NCI-H2171 treated with DMSO at 0.1 percent for 48 hours (cell line): Measurements from ENCODE around the gene PADI3.
"Not testable (repeated sequence)": the region's sequence is repeated elsewhere in the genome, so short reads cannot be mapped to it uniquely, and the experiment has no call there.

Source experiments
- DNase-seq: peaks from one replicate; lab custom pipeline; 2025; lab: John Stamatoyannopoulos, UW

The PADI3 gene

DNA sequence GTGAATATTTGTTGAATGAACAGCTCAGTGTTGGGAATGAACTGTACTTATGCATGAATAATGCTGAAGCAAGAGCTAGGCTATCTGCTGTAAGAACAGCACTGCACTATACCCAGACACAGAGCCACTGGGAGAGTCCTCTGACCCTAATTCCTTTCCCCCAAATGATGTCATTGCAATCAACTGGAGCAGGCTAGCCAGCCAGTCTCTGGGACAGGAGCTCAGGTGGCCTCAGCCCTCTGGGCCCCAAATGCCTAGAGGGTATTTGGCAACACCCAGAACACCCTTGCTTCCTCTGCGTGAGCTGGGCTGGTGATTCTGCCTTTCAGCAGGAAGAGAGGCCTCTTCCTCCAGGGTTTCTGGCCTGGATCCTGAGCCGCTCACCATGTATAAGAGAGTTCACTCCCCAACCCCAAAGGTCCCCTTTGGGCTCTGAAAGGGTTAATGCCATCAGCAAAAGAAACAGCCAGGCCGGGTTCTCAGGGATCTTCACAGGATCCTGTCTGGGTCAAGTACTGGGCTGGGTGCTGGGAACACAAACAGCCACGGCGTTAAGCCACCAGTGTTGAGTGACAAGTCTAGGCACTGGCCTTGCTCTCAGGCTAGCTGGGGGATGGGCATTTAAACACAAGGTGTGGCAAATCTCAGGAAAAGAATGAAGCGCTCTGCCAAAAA is 55.4 kb downstream of the PADI3 start:
- peak; percentile 19 for DNase-seq

DNA sequence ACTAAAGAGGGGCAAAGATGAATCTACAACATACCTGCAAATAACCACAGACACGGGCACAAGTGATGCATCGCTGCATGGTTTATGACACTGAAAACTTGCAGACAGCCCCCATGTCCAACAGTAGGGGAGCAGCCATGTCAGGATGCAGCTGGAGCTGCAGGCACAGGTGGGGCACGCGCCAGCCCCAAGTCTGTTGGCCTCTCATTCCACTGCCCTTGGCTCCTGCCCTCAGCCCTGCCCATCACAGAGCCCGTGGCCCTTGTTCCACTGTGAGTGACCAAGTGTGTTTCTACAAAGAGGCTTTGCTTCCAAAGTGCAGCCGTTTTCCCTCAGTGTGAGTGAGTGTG is 55.9 kb downstream of the PADI3 start:
- DNase-seq, result no peak

DNA sequence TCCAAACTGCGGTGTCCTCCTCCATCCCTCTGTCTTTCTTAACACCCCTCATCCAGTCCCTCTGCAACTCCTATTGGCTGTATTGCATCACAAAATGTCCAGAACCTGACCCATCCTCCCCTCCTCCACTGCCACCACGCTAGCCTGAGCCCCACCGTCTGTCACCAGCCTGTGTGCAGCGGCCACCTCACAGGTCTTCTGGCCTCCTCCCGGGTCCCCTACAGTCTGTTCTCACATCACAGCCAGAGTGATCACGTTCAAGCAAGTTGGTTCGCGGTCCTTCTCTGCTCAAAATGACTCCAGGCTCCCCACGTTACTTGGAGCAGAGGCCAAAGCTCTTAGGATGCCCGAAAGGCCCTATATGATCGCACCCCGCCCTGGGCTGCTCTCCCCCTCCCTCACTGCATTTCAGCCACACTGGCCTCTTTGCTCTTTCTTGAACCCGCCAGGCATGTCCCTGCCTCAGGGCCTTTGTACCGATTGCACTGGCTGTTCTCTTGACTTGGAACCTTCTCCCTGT is 56.7 kb downstream of the PADI3 start:
- DNase-seq, result no peak

DNA sequence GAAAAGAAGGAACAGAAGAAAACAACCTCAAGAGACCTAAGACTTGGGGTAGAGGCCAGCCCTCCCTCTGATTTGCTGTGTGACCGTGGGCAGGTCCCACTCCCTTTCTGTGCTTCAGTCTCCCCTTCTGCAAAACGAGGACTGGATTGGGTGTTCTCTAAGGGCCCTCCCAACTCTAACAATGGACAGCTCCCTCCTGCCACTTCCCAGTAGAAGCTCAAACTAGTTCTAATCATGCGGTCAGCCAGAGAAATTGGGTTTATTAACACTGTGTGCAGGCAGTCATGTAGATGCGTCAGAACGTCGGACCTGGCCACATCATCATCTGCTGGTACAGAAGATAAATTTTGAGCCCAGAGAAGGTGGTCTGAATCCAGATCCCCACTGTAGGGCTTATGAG is 57.5 kb downstream of the PADI3 start:
- DNase-seq, result no peak

DNA sequence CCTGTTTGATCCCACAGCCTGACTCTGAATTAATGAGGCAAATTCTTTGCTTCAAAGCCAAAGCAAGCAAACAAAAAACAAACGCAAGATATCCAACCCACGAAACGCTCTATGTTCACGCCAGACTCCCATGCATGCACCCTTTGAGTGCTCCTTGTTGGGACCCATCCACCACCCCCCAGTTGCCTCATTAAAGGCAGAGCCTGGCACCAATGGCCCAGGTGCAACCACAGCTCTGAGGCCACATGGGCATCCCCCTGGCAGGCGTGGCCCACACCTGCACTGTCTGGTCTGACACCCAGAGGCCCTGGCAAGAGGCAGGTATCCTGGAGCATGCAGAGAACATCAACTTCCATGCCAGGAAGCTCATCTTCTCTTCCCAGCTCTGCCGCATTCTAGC is 58.0 kb downstream of the PADI3 start:
- no peak for DNase-seq

DNA sequence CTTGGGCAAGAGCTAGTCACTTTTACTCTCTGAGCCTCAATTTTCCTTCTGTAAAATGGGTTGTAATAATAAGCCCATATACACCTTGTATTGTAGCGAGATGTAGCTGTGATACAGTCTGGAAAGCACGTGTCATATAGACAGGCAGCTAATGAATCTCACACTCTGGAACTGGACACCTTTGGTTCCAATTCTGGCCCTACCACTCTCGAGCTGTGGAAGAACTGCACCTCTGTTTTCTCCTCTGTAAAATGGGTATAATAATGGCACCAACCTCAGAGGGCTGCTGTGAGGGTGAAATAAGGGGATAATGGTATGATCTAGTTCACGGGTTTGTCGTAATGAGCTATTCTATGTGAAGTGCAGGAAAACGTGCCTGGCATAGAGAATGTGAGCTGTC is 58.4 kb downstream of the PADI3 start:
- DNase-seq, result no peak

DNA sequence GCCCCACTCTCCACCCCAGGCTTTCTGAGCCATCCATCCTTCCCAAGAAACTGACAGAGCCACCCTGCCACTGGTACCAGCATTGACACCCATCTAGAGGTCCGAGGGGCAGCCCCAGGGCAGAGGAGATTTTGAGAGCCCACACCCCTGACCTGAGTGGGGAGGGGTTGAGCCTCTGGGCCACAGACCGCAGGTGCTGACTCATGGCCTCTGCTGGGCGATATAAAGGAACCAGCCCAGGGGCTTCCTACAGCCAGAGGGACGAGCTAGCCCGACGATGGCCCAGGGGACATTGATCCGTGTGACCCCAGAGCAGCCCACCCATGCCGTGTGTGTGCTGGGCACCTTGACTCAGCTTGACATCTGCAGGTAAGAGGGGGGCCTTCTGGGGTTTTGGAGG is 59.0 kb downstream of the PADI3 start, which contains the start of gene PADI4:
Gene PADI4 (plus strand): TSS at position 252 of the 400 bp plus-strand sequence. CDS start 26 bp downstream, at position 278.
- DNase-seq, result no peak

DNA sequence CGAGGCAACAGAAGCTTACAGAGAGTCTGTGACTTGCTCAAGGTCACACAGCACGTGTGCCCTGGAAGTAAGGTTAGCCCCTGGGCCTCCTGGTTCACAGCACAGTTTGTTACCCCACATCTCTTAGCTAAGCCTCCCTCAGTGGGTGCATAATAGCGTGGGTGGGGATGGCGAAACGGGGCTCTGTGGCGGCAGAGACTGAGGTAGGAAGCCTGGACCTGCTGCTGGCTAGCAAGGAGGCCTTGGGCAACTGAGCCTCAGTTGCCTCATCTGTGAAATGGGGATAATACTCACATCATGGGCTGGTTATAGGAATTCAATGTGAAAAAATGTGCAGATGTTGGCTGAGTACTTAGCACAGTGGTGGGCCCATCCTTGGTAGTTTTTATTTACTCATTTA is 59.7 kb downstream of the PADI3 start:
- no peak for DNase-seq

DNA sequence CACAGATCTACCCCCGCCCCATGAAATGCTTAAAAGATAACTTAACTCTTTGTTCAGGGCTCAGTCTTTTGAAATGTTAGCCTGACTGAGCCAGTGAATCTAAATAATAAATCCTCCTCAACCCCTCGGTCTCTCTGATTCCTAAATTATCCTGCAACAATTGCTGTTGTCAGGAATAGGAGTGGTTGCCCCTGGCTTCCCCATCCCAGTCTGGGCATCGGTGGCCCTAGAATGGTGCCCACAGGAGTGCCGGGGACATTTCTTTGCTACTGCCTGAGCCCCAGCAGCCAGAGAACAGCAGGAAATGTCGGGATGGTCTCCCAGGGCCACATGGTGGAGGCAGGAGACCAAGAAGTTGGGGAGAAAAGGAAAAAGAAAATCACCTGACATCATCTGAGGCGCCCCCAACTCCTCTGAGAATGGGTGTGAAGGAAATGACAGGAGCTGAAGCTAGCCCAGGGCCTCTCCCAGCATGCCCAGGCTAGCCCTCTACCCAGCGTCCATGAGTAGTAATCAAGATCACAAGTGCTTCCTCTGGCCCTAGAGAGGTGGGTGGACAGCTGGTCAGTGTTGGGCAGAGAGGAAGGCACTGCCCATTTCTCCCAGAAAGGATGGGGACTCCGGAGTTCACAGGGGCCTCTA is 60.6 kb downstream of the PADI3 start:
- no peak for DNase-seq

DNA sequence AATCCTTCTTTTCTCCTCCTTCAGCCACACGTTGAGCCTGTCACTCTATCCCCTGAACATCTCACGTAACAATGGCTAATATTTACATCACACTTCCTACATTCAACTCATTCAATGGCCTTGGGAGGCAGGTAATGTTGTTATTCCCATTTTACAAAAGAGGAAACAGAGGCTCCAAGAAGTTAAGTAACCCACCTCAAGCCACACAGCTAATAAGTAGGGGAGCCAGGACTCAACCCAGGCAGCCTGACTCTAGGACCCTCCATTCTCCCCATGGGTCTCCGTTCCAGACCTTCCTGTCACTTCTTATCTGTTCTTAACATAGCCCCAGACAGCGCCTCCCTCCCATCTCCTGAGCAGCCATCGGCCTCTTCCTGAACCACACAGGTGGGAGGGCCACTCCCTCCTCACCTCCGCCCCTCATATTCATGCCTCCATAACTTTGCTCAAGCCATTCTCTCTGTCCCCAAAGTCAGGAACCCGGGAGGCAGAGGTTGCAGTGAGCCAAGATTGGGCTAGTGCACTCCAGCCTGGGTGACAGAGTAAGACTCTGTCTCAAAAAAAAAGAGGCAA is 61.3 kb downstream of the PADI3 start:
- DNase-seq, result no peak

DNA sequence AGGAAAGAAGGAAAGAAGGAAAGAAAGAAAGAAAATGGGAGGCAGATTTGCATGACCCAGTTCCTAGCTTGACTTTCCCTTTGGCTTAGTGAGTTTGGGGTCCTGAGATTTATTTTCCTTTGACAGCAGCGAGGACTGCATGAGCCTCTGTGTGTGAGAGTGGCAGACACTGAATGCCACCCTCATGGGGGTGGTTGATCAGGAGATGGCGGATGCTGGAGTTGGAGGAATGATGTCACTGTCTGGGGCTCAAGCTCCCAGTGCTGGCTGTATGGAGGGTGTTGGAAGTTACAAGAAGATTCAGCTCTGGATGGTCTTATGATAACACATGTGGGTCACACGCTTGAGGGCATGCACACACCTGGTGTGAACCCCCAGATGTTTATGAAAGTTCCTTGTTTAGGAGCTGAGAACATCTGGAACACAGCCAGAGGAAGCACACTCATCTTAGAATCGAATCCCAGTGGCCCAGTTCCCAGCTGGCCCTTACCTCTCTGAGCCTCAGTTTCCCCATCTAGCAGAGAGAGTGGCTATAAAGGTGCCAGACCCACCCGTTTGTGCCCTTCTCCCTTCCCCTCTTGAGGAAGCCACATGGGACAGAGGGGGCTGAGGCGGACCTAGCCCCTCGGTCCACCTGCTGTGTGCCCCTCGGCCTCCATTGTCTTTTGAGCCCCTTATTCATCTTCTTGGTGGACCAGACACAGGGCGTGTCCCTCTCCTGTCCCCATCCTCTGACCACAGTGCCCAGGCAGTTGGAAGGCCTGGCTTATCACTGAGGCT is 64.8 kb downstream of the PADI3 start:
- no peak for DNase-seq

DNA sequence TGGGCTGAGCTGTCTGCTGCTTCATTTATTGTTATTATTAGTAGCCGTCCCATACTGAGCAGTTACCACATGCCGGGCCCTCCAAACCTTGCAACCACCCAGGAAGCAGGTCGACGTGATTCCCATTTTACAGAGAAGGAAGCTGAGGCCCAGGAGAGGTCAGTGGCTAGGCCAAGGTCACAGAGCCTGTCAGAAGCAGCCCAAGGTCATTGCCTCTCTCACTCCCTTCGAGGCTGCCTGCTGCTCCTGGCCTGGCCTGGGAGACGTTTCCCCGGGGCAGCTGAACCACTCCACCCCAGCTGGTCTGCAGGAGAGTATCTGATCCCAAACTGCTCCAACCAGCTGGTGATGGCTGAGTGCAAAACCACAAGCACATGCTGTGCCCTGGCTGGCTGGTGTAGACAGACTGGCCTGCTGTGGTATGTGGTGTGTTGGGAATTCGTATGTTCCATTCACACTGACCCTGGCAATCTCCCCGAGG is 65.6 kb downstream of the PADI3 start:
- no peak for DNase-seq

DNA sequence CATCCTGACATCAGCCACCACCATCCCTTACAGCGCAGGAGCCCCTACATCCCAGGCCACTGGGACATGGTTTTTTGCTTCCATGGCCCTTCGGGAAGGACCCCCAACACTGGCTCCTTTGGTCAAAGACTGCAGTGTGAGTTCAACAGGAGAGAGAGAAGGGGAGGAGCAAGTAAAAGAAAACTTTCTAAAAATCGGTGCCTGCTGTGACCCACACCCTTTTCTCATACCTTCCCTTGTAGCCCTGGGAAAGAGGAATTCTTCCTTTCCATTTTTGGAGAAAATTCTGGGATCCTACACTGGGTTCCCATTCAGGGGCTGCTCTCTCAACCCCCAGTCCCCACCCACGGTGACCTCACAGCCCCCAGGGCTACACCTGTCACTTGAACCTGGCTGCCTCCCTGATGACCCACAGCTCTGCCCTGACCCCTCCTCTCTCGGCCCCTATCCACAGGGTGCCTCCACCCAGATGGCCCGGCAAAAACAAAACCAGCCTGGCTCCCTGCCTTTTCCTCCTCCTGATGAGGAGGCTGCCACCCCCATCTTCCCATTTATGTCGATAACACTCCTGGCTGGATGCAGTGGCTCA is 66.7 kb downstream of the PADI3 start:
- DNase-seq, result no peak

DNA sequence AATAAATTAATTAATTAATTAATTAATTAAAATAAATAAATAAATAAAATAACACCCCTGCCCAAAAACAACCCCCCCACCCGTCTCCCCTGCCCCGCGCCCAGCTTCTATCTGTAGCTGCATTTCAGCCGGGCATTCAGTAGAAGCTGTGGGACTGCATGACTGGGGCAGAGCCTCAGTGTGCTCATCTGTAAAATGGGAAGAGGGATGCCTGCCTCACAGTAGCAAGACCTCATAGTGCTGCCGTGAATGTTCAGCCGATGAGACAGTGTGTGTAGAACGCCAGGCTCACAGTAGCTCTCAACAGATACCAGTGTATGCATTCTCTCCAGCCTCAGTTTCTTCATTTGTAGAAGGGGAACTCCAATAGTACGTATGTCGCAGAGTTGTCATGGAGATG is 67.8 kb downstream of the PADI3 start:
- no peak for DNase-seq

DNA sequence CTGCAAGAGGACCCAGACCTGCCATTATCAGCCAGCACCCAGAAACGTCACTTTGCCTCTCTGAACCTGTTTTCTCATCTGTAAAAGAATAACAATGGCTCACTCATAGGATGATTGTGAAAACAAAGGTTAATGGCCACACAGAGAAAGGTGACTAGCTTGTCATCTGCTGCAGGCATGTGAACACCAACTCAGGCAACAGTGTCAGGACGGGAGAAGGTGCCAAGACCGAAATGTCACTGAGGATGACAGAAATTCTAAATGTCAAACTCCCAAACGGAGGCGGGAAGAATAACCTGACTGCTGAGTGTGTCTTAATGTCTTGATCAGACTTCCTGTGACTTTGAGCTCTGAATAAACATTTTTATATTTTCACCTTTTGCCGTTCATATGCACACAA is 69.4 kb downstream of the PADI3 start:
- no peak for DNase-seq

DNA sequence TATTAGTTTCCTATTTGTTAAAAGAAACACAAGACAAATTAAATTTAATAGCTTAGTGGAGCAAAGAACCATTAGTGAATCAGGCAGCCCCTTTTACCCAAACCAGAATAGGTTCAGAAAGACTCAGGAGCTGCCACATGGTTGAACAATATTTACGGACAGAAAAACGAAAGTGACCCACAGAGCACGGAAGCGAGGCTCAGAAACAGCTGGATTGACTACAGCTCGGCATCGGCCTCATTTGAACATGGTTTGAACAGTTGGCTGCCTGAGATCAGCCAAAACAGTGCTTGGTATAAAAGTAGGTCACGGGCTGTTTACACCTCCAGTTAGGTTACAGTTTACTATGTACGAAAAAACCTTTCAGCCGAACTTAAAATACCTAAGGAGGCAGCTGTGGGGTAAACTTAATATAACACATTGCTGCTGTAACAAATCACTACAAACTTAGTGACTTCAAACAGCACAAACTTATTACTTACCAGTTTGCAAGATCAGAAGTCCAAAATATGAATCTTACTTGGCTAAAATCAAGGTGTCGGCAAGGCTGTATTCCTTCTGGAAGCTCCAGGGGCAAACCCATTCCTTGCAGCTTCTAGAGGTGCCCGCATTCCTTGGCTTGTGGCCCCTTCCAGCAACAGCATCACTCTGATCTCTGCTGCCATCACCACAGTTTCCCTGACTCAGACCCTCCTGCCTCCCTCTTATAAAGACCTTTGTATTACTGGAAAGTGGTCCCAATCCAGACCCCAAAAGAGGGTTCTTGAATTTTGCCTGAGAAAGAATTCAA is 70.9 kb downstream of the PADI3 start:
- no peak for DNase-seq

DNA sequence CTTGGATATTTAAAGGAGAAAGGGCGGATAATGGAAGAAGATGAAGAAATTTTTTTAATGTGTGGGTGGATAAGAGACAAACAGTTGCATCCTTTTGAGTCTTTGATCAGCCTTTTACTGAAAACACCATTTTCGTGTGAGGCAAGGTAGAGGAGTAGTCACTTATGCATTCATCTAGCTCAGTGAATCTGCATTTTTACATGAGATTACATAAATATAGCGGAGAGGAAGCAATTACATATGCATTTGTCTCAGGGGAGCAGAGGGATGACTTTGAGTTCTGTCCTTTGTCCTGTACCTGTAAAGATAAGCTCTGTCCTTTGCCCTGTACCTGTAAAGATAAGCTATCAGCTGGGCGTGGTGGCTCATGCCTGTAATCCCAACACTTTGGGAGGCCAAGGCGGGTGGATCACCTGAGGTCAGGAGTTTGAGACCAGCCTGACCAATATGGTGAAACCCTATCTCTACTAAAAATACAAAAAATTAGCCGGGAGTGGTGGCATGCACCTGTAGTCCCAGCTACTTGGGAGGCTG is 73.0 kb downstream of the PADI3 start:
- DNase-seq, result not testable (repeated sequence)

DNA sequence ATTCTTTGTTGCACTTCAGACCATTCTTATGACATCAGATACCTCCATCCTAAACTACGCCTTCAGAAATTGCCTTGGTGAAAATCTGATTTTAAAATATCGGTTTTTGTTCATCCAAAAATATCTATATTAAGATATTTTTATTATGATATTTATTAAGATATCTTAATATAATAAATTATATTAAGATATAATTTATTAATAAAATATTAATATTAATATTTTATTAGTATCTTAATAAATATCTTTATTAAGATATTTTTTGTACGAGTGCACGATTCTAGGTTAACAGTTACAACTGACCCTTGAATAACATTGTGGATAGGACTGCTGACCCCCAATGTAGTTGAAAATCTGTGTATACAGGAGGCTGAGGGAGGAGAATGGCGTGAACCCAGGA is 80.0 kb downstream of the PADI3 start:
- DNase-seq, result no peak

DNA sequence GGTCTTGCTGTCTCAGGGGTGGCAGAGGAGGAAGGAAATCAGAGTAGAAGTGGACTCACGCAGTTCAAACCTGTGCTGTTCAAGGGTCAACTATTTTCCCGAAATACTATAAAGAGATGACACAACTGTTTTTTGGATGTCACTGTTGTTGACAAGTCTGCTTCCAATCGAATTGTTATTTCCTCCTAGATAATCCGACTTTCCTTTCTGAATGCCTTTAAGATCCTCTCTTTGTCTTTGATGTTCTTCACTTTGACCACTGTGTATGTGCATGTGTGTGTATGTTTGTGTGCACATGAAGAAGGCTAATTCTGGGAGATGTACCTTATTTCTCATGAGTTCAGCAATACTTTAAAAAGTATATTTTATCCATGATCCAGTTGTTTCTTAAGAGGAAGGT is 80.7 kb downstream of the PADI3 start:
- no peak for DNase-seq

DNA sequence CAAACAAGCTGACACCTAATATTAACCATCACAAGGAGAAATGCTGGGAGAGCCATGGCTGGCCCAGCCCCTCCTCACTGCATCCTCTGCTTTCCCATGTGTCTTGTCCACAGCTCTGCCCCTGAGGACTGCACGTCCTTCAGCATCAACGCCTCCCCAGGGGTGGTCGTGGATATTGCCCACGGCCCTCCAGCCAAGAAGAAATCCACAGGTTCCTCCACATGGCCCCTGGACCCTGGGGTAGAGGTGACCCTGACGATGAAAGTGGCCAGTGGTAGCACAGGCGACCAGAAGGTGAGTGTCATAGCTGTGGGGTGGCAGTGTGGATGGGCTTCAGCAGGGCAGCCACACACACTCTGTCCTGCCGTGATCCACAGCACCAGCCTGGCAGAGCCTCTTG is 82.0 kb downstream of the PADI3 start:
- no peak for DNase-seq

DNA sequence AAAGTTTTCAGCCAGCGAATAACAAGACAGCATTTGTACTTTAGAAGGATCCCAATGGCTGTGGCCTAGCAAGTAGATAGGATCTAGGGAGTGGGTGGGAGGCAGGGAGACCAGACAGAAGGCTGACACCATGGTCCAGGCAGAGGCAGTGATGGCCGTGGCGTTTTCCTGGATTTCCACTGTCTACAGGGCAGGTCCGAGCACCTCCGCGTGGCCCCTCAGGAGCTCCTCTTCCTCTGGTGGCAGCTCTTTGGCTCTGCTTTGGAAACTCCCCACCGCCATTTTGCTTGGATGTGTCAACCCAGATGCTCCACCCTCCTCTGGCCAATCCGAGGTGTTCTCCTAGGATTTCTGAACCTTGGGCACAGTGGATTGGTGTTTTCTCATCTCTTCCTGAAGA is 84.2 kb downstream of the PADI3 start:
- DNase-seq, result no peak
